K562 (cell line): Measurements from ENCODE around the gene MIX23. TPM values are rescaled to one million over a fixed set of nuclear protein-coding genes. Genes with fewer than 3 reads are reported as not detected.

ENCODE experiments used
- ATAC-seq: fragments of 200-7000 bp; cut with Tn5 transposase; 3 replicates; pipeline ENCODE4 v1.9.1; 2020; ENCODE audit warnings: moderate library complexity
- BruUV-seq: library from RNA; stranded (reverse); fragments of 400-500 nt; replicated peaks from 2 replicates; lab custom pipeline; 2021; lab: Mats Ljungman, UMichigan
- CTCF ChIA-PET: fragments of 300-600 bp; formaldehyde crosslinking; extraction: SDS; loops from one replicate; lab custom pipeline; 2021; ENCODE audit warnings: low intra/inter-chr PET ratio; lab: Yijun Ruan, JAX
- POLR2A ChIA-PET: fragments of 300-600, 350-650 bp; sonication (Branson Sonifier 250); formaldehyde crosslinking; extraction: SDS; loops from one replicate; lab custom pipeline; 2021; ENCODE audit warnings: antibody characterized with exemption, inconsistent platforms; lab: Yijun Ruan, JAX
- DNase-seq, 4 experiments: peaks; one replicate each; pipeline versions ENCODE4 v3.0.0 to v3.0.0-alpha.2; 2011 to 2018; ENCODE audit warnings: low spot score in 3 of 4, mixed read lengths in 3 of 4; ENCODE audit errors: extremely low read depth in 1 of 4
- FAIRE-seq: peaks from 2 replicates; lab custom pipeline; 2011; peaks lifted over from hg19 to GRCh38; lab: Jason Lieb, UNC
- H2AFZ ChIP-seq: 2 replicates; pipeline ENCODE4 v1.6.0; 2011; ENCODE audit warnings: low read depth, low read length, control low read depth, inconsistent platforms
- H3K27ac ChIP-seq: fragments of 200-600 bp; 3 replicates; pipeline ENCODE4 v1.8.0; 2011; ENCODE audit warnings: low read depth, mild to moderate bottlenecking, control low read depth, inconsistent platforms, low read length, moderate library complexity, mixed read lengths; ENCODE audit errors: extremely low read depth
- H3K27me3 ChIP-seq, 2 experiments: fragments of 300-600 bp in 1 of 2; 2 replicates in 1 of 2; 3 replicates in 1 of 2; pipeline versions ENCODE4 v1.6.0 to v1.8.0; 2011; ENCODE audit warnings: inconsistent platforms in 2 of 2, low read length in 2 of 2, mild to moderate bottlenecking in 1 of 2, mixed read lengths in 1 of 2, moderate library complexity in 1 of 2; ENCODE audit not compliant: control insufficient read depth in 2 of 2, insufficient read depth in 2 of 2
- H3K36me3 ChIP-seq: fragments of 300-600 bp; 3 replicates; pipeline ENCODE4 v1.8.0; 2011; ENCODE audit warnings: mild to moderate bottlenecking, low read length, inconsistent platforms; ENCODE audit not compliant: control insufficient read depth, insufficient read depth
- H3K4me1 ChIP-seq, 2 experiments: fragments of 200-600 bp in 1 of 2; replicated peaks in 1 of 2; 2 replicates in 1 of 2; 3 replicates in 1 of 2; pipeline versions ENCODE4 v1.5.1 to v1.8.0; 2011; ENCODE audit warnings: inconsistent platforms in 2 of 2, low read length in 2 of 2, mild to moderate bottlenecking in 1 of 2, mixed read lengths in 1 of 2, moderate library complexity in 1 of 2; ENCODE audit not compliant: control insufficient read depth in 2 of 2, insufficient read depth in 2 of 2
- H3K4me2 ChIP-seq: 2 replicates; pipeline ENCODE4 v1.6.1; 2011; ENCODE audit warnings: low read length, control low read depth, inconsistent platforms, mixed read lengths; ENCODE audit not compliant: insufficient read depth
- H3K4me3 ChIP-seq: fragments of 200-600 bp; sonication (generic), shearing (Covaris generic); 2 replicates; pipeline ENCODE4 v1.5.1; 2016; ENCODE audit warnings: control low read depth, inconsistent platforms
- H3K79me2 ChIP-seq: fragments of 200-600 bp; 3 replicates; pipeline ENCODE4 v1.8.0; 2011; ENCODE audit warnings: low read length, inconsistent platforms; ENCODE audit not compliant: control insufficient read depth, insufficient read depth
- H3K9ac ChIP-seq, 2 experiments: 2 replicates each; pipeline versions ENCODE4 v1.6.0 to v1.6.1; 2011; ENCODE audit warnings: low read depth in 2 of 2, low read length in 2 of 2, control low read depth in 1 of 2, inconsistent platforms in 1 of 2, mild to moderate bottlenecking in 1 of 2, mixed read lengths in 1 of 2; ENCODE audit not compliant: insufficient read depth in 1 of 2
- H3K9me1 ChIP-seq: one replicate; pipeline ENCODE4 v1.6.0; 2011; ENCODE audit warnings: inconsistent platforms, mild to moderate bottlenecking, low read length, moderate library complexity; ENCODE audit not compliant: control insufficient read depth, insufficient read depth
- H3K9me3 ChIP-seq: replicated peaks from 2 replicates; pipeline ENCODE4 v1.5.1; 2011; ENCODE audit warnings: low read depth, low read length, inconsistent platforms; ENCODE audit not compliant: control insufficient read depth, insufficient read depth
- H4K20me1 ChIP-seq: replicated peaks from 2 replicates; pipeline ENCODE4 v1.6.1; 2011; ENCODE audit warnings: low read length, inconsistent platforms, mixed read lengths; ENCODE audit not compliant: control insufficient read depth, insufficient read depth
- BRF1 ChIP-seq: IDR thresholded peaks from 3 replicates; pipeline ENCODE4 v1.6.1; 2011; ENCODE audit warnings: borderline replicate concordance, mild to moderate bottlenecking; ENCODE audit not compliant: insufficient read length; ENCODE audit errors: extremely low read depth
- CEBPG ChIP-seq, 3 experiments: fragments of 200-800 bp in 1 of 3; sonication (Bioruptor generic) in 1 of 3; sonication (generic) in 1 of 3; formaldehyde crosslinking in 1 of 3; IDR thresholded peaks in 2 of 3; conservative IDR thresholded peaks in 1 of 3; 2 replicates each; pipeline versions ENCODE4 v1.6.1 to v1.8.0; 2016 to 2022; ENCODE audit warnings: missing compliant biosample characterization in 2 of 3, missing genetic modification characterization in 2 of 3, mild to moderate bottlenecking in 1 of 3, missing genetic modification reagents in 1 of 3
- DIDO1 ChIP-seq: fragments of 450-650 bp; IDR thresholded peaks from 2 replicates; pipeline ENCODE4 v1.6.1; 2016; ENCODE audit warnings: low read depth, missing biosample characterization, missing genetic modification characterization
- IRF9 ChIP-seq: fragments of 450-650 bp; IDR thresholded peaks from 2 replicates; pipeline ENCODE4 v1.6.1; 2016; ENCODE audit warnings: missing biosample characterization, missing genetic modification characterization
- MYNN ChIP-seq, 2 experiments: sonication (generic); formaldehyde crosslinking in 1 of 2; IDR thresholded peaks; 2 replicates each; pipeline versions ENCODE4 v1.5.0 to v1.6.1; 2016 to 2020; ENCODE audit warnings: antibody characterized with exemption in 1 of 2, missing genetic modification reagents in 1 of 2
- SMAD4 ChIP-seq: fragments of 250-450 bp; sonication (Bioruptor Pico); conservative IDR thresholded peaks from 2 replicates; pipeline ENCODE4 v1.8.0; 2021; ENCODE audit warnings: inconsistent platforms, mild to moderate bottlenecking, moderate library complexity
- ZKSCAN3 ChIP-seq: fragments of 250-450 bp; sonication (Bioruptor Pico); IDR thresholded peaks from 2 replicates; pipeline ENCODE4 v1.4.0; 2020
- WGBS: fragments of 100-300 bp; shearing (Covaris generic); methylation state at CpG from one replicate; pipeline ENCODE4 v1.1.6; 2016; ENCODE audit warnings: low coverage, mixed read lengths; ENCODE audit not compliant: insufficient coverage; ENCODE audit errors: missing lambda C conversion rate; 5-methylcytosine and 5-hydroxymethylcytosine counted together
- in situ Hi-C: fragments of 300-500 bp; cut with MboI; formaldehyde crosslinking; loops from 4 replicates; pipeline ENCODE4 v1.15.0; 2018; ENCODE audit warnings: inconsistent platforms, mixed read lengths
- intact Hi-C: fragments of 100-400 bp; cut with micrococcal nuclease; formaldehyde crosslinking; loops from 2 replicates; pipeline ENCODE4 v1.14.2; 2022
- polyA plus RNA-seq, 8 experiments: library from polyadenylated mRNA; depleted of rRNA in 4 of 8; stranded (reverse) in 5 of 8; unstranded in 3 of 8; fragments of >200 nt; fragmentation: Nextera tagmentation in 2 of 8; fragmentation: Illumina TruSeq in 1 of 8; extraction: Ambion mirVana in 2 of 8; extraction: Trizol in 1 of 8; gene quantifications; 2 replicates each; pipeline versions ENCODE4 v1.2.1 to v1.2.3, GENCODE V29; 2011 to 2014; ENCODE audit warnings: inconsistent platforms in 1 of 8, missing spikeins in 1 of 8
- total RNA-seq, 7 experiments: library from RNA; depleted of rRNA in 6 of 7; stranded (reverse); fragments of >200 nt in 6 of 7; fragmentation: Illumina TruSeq in 2 of 7; extraction: Trizol in 2 of 7; gene quantifications; 2 replicates each; pipeline versions ENCODE4 v1.2.1 to v1.2.3, GENCODE V29; 2011 to 2021; ENCODE audit warnings: low replicate concordance in 1 of 7

Gene MIX23
- total and polyA plus RNA-seq, 9 of the 15 experiments (the other 6 are each of a cell fraction or from before 2014, with no cell fraction given): 45.5 to 185 (median 106) TPM

- TF ChIP-seq CEBPG (CRISPR knock-in tag; IDR thresholded peaks at IDR 0.05) (no peak), CEBPG (tag; conservative IDR thresholded peaks at IDR 0.05 in 1 of 2, IDR thresholded peaks at IDR 0.05 in 1 of 2) (peak in 1 of 2 experiments; percentile 80; a peak in 2 of 4 replicates)
Measured at GRCh38 chr3:122410639-122411038, 27.6 kb upstream of the MIX23 start (continued).

- H3K4me3 ChIP-seq: no peak overlapping the region
- TF ChIP-seq BRF1: no peak
- no peak for TF ChIP-seq ZKSCAN3 (CRISPR knock-in tag)
- TF ChIP-seq IRF9: no peak
- no peak for TF ChIP-seq DIDO1
- TF ChIP-seq MYNN (IDR thresholded peaks at IDR 0.05): no peak
- TF ChIP-seq MYNN (CRISPR knock-in tag; IDR thresholded peaks at IDR 0.05): no peak
- TF ChIP-seq SMAD4: 0 out of 2 replicates have a peak, but pooled peaks have one; percentile 32
- TF ChIP-seq, all 486 proteins: peak for 1
- in situ Hi-C loops: no loop called here
- CTCF ChIA-PET: no interaction called here
- BruUV-seq: no TSS peak
- ATAC-seq (no peak; the same call in 2 of the 3 replicates), DNase-seq (no peak), FAIRE-seq (no peak)
- Histone ChIP-seq H3K9ac (no peak overlapping the region), H3K79me2 (peaks cover 18% of the 10 kb centered on the region), H3K27me3 (no peaks in the 10 kb centered on the region), H2AFZ (no peak overlapping the region), H3K4me2 (no peak overlapping the region), H4K20me1 (no peaks in the 10 kb centered on the region; the same call in 1 of the 2 replicates), H3K4me1 (no peaks in the 10 kb centered on the region; a peak in 3 of 5 replicates), H3K27ac (no peak overlapping the region), H3K9me1 (no peaks in the 10 kb centered on the region), H3K9me3 (no peaks in the 10 kb centered on the region), H3K36me3 (peaks cover 78% of the 10 kb centered on the region)
- intact Hi-C loops: no loop called here
- WGBS: 70% methylated on average over 4 of the region's 4 CpGs
- POLR2A ChIA-PET: no interaction called here
Measured at GRCh38 chr3:122410111-122410510, 27.1 kb upstream of the MIX23 start.
